ENCODE measurements around the gene CROT.

The CROT gene

DNA sequence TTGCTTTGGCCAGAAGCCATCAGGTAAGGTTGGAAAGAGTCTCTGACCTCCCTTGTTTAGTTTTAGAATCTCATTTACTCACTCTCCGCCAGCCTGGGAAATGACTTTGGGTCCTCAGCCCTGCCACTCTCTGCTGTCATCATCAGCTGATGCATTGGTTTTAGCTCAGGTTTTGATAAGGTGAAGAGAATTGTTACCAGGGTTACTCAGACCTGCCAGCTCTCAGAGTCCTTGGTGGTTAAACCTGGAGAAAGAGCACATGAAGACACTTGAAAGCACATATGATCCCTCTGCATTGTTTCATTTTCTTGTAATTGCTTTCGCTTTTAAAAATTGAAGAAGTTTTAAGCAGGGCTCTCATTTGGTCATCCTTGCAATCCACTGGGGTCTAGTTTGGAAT, 4.0 kb upstream of the CROT start:
- DNase-seq (ENCODE audit: low read depth), result no peak

DNA sequence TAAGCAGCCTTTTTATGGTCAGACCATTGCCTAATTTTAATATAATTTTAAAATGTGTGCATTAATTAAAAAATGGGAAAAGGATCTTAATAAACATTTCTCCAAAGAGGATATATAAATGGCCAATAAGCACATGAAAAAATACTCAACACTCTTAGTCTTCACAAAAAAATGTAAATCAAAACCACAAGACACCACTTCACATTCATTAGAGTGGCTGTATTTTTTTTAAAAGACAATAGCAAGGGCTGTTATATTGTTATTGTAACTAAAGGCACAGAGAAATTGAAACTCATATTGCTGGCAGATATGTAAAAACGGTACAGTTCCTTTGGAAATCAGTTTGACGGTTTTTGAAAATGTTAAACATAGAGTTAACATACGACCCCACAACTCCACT, 3.2 kb upstream of the CROT start:
- no peak for DNase-seq (ENCODE audit: low read depth)

DNA sequence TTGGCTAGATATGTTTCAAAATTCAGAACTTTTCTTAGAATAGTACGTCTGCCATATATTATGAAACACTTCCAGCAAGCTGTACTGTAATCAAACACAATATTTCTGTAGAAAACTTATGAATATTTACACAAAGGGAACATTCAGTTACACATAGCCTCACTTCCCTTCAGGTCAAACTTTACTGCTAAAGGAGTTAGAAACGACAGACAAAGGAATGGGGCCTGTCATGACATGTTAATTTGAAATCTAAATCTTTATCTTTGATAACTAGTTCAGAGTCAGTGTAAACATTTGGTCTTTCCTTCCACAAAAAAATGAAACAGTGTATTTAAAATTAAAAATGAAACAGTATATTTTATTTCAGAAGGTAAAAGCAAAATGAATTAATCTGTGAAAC, 1.0 kb upstream of the CROT start:
- DNase-seq (ENCODE audit: low read depth), result no peak

DNA sequence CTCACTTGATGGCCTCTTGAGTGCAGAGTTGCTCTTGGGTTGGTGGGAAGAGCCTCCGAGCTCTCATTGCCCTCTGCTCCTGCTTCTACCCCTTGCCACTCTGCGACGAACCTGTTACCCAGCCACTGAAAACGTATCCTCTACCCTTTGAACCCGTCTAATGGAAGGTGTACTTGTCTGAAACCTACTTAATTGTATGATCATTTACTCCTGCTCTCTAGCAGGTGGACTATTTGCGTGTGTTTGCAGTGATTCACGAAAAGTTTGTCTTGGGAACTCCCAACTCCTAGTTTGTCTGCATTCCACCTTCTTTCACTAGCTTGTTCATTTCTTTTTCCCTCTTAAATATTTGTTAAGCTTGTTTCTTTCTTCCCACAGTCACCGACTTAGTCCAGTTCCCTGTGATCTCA, 503 bp downstream of the CROT start:
- no peak for DNase-seq (ENCODE audit: low read depth)

DNA sequence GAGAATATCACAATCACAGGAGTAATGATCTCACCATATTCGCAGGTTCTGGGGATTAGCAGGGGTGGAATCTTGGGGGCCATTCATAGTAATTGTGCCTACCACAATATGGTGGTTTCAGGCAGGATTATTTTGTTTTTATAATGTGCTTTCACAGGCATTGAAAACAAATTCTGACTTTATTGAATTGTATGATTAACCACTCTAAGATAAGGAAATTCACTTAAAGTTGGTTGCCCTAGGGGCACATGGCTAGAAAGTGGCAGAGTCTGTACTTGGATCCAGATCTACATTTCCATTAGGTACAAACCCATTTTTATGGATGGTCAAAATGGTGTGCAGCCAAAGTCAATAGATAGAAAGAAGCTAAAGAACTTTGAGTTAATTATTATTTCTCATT, 1.7 kb downstream of the CROT start:
- no peak for DNase-seq (ENCODE audit: low read depth)

DNA sequence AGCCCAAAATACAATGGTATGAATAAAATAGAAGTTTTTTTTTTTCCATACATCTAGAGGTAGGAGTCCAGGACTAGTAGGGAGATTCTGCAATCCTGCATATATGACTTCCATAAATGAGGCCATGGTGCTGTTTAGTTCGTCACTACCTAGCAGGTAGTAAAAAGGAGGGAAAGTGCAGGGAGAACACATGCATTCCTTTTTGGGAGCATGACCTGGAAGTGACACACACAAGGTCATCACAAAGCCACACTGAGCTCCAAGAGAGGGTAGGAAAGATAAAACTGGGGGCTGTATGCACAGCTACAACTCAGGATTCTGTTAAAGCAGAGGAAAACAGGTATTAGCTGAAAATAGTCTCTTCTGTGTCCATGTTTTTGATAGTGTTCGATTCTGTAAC, 2.2 kb downstream of the CROT start:
- DNase-seq (ENCODE audit: low read depth), result no peak

DNA sequence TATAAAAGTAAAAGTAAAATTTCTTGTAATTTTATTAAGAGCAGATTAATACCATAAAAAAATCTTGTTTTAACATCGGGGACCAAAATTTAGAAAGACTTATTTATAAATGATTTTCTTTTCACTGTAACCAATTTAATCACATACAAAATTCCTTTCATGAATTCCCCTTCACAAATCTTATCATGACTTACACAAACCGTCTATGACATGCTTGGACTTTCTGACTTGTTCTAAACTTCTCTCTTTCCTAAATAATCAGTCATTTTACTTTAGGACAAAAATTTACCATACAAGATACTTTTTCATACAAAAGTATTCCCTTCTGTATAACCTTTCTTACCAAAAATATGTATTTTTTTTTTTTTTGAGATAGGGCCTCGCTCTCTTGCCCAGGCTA, 9.3 kb downstream of the CROT start:
- no peak for DNase-seq (ENCODE audit: low read depth)

DNA sequence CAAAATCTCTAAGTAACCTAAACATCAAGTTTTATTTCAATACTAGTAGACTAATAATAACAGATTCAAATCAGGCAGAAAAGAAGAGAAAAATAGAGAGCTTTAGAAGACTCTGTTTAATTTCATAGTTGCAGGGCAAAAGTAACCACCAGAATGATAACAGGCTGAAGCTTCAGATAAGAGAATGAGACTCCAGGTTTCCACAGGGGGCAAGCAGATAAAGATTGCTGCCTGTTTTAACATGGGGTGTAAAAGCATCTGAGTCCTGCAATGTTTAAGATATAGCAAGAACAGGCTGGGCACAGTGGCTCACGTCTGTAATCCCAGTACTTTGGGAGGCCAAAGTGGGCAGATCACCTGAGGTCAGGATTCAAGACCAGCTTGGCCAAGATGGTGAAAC, 11.0 kb downstream of the CROT start:
- DNase-seq (ENCODE audit: low read depth), result no peak

DNA sequence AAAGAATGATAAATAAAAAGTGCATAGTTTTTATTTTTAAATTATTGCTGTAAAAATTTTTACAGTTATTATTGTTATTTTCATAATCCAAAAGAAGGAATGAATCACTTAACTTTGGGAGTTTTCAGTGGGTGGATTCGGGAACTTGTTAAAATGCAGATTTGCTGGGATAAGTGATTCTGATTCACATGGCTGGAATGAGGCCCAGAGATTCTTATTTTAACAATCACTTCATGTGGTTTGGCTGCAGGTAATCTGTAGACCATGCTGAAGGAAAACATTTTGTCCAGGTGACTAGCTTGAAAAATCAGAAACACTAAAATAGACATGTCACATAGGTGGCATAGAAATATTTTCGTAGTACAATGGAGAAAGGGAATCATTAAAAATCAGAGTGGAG, 13.9 kb downstream of the CROT start:
- DNase-seq (ENCODE audit: low read depth), result no peak

DNA sequence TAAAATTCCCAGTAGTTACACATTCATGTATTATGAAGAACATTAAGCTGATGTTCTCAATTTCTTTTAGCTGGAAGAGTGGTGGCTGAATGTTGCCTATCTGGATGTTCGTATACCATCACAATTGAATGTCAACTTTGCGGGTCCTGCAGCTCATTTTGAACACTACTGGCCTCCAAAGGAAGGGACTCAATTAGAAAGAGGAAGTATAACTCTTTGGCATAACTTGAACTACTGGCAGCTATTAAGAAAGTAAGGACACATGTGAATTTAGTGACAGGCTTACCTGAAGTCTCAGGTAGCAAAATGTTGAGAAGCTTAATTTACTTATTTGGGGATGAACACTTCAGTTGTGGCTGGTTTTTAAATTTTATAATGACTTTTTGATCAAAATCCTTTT, 15.9 kb downstream of the CROT start:
- DNase-seq (ENCODE audit: low read depth), result no peak

DNA sequence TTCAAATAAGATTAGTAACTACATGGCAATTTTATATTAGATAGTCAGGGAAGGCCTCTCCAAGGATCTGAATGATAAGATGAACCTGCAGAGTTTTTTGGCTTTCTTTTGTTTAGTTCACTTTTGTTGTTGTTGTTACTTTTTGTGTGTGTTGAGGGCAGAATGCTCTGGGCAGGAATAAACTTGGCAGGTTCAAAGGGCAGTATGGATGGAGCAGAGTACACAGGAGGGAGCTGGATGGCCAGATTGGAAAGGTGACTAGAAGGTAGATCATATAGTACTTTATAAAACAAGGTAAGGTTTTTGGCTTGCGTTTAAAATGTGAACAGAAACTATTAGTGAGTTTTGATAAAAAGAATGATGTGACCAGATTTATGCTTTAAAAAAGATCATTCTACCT, 17.9 kb downstream of the CROT start:
- DNase-seq (ENCODE audit: low read depth), result no peak

DNA sequence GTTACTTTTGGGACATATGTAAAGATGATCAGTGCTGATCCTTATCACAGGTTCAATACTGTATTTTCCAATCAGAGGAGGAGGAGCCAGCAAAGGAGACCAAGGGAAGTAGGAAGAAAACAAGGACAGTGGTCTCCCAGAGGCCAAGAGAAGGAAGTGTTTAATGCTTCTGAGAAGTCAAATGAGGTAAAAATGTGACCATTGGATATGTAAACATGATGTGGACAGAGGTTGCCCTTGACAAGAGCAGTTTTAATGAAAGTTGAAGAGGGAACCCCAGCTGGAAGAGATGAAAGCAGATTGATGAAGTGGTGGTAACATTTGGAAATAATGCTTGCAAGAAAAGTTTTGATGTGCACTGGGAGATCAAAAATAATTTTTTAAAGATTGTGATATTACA, 18.8 kb downstream of the CROT start:
- no peak for DNase-seq (ENCODE audit: low read depth)

DNA sequence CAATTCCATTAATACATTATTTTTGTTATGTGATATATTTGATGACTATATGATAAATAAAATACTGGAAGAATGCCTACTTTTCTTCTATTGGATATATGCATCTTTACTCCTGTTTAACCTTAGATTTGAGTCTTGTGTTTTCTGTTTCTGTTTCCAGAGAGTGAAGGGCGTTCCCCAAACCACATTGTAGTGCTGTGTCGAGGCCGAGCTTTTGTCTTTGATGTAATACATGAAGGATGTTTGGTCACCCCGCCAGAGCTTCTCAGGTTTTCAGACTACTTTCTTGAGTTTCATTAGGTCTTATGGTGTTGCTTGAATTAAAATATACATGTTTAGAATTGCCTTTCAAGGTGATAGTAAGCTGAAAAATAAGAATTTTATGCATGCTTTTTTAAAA, 23.8 kb downstream of the CROT start:
- DNase-seq (ENCODE audit: low read depth), result no peak

DNA sequence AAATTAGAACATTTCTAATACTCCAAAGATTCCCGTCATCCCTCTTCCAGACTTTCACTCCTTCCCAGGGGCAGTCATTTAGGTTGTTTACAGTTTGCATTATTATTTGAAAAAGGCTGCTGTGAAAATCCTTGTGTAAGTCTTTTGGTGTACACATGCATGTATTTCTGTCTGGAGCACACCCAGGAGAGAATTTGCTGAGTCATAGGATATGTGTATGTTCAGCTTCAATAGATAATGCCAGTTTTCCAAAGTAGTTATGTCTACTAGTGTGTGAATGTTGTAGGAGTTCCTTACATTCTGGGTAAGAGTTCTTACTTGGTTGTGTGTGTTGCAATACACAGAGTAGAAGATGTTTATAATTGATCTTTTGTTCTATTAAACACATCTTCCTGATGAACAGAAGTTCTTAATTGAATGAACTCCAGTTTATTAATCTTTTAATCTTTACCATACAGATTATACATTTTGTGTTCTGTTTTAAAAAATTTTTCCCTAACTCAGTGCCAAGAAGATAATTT, 25.3 kb downstream of the CROT start:
- no peak for DNase-seq (ENCODE audit: low read depth)

DNA sequence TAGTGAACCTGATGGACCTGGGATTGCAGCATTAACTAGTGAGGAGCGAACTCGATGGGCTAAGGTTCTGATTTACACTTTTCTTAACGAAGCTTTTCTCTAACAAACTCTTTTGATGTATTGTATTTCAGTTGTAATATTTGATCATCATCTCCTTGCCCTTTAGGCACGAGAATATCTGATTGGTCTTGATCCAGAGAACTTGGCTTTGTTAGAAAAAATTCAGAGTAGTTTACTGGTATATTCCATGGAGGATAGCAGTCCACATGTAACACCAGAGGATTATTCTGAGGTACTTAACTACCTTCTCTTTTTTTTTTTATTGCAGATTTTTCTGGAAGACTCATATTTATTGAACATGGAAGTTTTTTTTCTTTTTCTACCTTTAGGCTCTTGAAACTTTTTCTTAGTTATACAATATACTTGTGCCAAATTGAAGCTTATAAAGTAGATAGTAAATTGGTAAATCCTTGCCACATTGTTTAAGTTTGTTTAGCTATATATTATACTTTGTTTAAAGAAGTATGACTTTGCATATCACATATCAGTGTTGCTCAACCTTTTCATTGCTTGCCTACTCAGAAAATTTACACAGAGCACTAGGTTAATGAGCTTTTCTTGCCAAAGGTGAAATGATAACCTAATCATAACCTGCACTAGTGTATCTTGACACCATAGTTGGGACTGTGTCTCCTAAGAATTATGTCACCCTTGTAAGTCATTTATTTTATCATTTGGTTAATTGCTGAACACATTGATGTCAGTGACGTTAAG, 30.4 kb downstream of the CROT start:
- no peak for DNase-seq (ENCODE audit: low read depth)

DNA sequence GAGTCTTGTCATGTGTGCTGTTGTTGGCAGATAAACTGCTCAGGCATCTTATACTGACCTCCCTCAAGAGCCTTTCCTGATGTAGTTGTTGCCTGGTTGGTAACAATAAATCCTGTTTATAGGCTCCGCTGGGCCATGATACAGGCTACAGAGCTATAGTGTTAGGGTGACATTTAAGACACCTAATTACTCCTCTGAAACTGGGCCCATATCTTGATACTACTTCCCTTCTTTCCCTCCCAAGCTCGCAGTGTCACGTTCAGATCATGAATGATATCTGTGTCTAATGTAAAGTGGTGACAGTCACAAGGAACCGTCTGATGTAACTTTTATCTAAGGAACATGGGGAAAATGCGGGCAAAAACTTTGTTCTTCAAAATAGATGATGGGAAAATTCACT, 35.4 kb downstream of the CROT start:
- no peak for DNase-seq (ENCODE audit: low read depth)

DNA sequence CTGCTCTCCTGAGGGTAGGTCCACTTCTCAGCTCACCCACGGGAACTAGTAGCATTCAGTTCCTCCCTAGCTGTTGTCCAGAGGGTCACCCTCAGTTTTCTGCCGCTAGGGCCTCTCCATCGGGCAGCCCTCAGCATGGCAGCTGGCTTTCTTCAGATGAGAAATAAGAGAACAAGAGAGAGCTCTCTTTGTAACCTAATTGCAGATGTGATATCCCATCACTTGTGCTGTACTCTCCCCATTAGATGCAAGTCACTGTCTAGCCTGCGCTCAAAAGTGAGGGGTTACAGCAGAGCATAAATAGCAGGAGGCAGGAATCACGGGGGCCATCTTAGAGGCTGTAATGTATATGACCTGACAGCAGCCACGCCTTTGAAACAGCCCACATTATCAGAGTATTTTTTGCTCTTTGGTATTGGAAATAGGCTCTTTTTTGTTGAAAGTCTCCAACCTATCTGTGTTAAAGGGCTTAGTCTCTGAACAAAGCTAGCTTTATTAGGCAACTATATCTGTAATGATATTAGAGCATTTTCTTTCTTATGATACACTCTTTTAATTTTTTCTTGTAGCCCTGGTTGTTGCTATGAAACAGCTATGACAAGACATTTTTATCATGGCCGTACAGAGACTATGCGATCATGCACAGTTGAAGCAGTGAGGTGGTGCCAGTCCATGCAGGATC, 45.7 kb downstream of the CROT start:
- no peak for DNase-seq (ENCODE audit: low read depth)

DNA sequence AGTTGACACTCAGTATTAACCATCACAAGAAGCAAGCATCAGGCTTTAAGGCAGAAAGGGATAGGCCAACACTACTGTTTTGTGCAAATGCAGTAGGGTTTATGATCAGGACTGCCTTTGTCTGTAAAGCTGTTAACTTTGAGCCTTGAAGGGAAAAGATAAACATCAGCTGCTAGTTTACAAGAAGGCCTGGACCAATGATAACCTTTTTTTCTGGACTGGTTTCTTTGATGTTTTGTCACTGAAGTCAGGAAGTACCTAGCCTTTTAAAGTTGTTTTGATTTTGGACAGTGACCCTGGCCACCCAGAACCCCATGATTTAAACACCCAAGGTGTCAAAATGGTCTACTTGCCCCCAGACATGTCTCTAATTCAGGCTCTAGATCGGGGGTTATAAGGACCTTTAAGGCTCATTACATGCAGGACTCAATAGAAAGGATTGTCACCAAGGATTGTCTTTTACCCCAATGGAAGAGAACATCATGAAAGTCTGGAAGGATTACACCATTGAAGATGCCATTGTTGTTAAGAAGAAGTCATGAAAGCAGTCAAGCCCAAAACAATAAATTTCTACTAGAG, 50.1 kb downstream of the CROT start:
- DNase-seq (ENCODE audit: low read depth), result no peak

DNA sequence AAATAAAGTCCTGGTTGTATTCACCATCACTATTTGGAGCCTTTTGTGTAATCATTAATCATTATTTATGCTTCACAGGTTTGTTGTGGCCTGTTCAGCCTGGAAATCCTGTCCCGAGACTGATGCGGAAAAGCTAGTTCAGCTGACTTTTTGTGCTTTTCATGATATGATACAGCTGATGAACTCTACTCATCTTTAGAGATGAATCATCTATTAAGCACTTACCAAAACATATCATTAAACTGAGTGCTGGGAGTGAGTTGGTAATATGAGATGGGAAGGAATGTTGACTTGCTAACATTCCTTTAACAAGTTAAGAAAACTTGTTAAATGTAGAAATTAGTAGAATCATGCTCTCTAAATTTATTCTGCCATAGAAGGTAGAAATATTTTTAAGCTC, 53.0 kb downstream of the CROT start:
- no peak for DNase-seq (ENCODE audit: low read depth)

DNA sequence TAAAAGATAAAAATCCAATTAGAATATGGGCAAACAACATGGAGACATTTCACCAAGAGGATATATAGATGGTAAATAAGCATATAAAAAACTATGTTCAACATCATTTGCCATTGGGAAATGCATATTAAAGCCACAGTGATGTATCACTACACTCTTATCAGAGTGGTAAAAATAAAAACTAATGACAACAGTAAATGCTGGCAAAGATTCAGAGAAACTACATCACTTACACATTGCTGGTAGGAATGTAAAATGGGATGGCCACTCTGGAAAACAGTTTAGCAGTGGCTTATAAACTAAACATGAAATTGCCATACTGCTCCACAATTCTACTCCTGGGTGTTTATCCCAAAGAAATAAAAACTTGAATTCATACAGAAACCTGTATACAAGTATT, 59.2 kb downstream of the CROT start:
- no peak for DNase-seq (ENCODE audit: low read depth)

DNA sequence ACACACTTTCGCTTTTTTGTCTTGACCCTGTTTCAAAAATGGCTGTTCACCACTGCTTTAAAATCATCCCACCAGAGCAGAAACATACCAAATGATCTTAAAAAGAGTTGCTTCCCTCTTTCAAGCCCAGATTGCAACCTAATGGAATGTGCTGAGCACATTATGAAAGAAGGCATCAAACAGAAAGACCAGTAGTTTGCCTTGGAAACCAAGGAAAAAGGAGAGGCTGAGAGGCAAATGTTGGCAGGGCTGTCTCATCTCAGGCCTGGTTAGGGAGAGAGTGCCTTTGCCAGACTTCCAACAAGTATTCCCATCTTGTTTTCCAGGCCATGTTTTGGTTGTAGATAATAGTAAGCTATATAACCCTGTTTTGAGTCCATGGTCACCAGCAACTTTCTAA, 65.7 kb downstream of the CROT start:
- DNase-seq (ENCODE audit: low read depth), result no peak

DNA sequence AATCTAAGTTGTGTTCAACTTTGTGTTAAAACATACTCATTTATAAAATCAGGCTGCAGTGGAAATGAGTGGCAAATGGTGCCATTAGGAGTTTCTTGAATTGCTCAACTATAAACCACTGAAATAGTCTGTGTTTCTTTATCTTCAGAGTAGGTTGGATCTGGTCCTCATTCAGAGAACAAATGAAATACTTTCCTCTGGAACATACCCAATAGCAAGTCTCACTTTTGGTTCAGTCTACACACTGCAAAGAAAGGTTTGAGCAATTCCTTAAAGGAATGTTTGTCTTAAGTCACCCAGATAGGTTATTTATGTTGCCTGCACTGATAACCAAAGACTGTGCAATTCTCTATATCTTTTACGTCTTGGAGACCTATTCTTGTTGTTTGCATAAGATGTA, 67.6 kb downstream of the CROT start:
- no peak for DNase-seq (ENCODE audit: low read depth)
